A549 (cell line): ENCODE measurements around the gene EXOC2. TPM values are rescaled to one million over a fixed set of nuclear protein-coding genes. Genes with fewer than 3 reads are reported as not detected.

Experiments
- ATAC-seq, 2 experiments: fragments of 200-7000 bp in 1 of 2; fragments of >200 bp in 1 of 2; cut with Nextera tagmentation in 1 of 2; cut with Tn5 transposase in 1 of 2; 3 replicates each; pipeline versions ENCODE4 v1.8.0 to v1.9.1; 2018 to 2020; ENCODE audit warnings: mild to moderate bottlenecking in 1 of 2, moderate library complexity in 1 of 2
- CTCF ChIA-PET: fragments of 300-600 bp; sonication (Branson Sonifier 250); formaldehyde crosslinking; extraction: SDS; loops from one replicate; lab custom pipeline; 2021; ENCODE audit warnings: antibody characterized with exemption, inconsistent platforms; lab: Yijun Ruan, JAX
- POLR2A ChIA-PET: fragments of 350-600 bp; formaldehyde crosslinking; extraction: SDS; loops from one replicate; lab custom pipeline; 2021; ENCODE audit warnings: antibody characterized with exemption, inconsistent platforms; lab: Yijun Ruan, JAX
- DNase-seq, 2 experiments: peaks; one replicate each; pipeline versions ENCODE4 v3.0.0 to v3.0.0-alpha.2; 2011 to 2016; ENCODE audit warnings: low read depth in 1 of 2, low spot score in 1 of 2
- FAIRE-seq: peaks from 2 replicates; lab custom pipeline; 2011; peaks lifted over from hg19 to GRCh38; lab: Jason Lieb, UNC
- H3K27ac ChIP-seq, 2 experiments: fragments of >200 bp; sonication (Bioruptor Twin); formaldehyde crosslinking; 3 replicates each; pipeline ENCODE4 v1.5.1; 2016 to 2017
- H3K4me1 ChIP-seq: fragments of >200 bp; sonication (Bioruptor Twin); formaldehyde crosslinking; 3 replicates; pipeline ENCODE4 v1.6.1; 2016
- H3K4me2 ChIP-seq: fragments of >200 bp; sonication (Bioruptor Twin); formaldehyde crosslinking; 3 replicates; pipeline ENCODE4 v1.6.1; 2016
- H3K4me3 ChIP-seq: fragments of >200 bp; sonication (Bioruptor Twin); formaldehyde crosslinking; 3 replicates; pipeline ENCODE4 v1.5.1; 2016
- H3K9me3 ChIP-seq: fragments of >200 bp; sonication (Bioruptor Twin); formaldehyde crosslinking; 3 replicates; pipeline ENCODE4 v1.6.1; 2016
- BHLHE40 ChIP-seq: IDR thresholded peaks from 2 replicates; pipeline ENCODE4 v1.6.1; 2012; ENCODE audit warnings: low read depth, low read length, inconsistent platforms
- CEBPB ChIP-seq, 2 experiments: fragments of >200 bp in 1 of 2; sonication (Bioruptor Twin) in 1 of 2; formaldehyde crosslinking in 1 of 2; IDR thresholded peaks; 2 replicates each; pipeline ENCODE4 v1.6.1; 2012 to 2016
- FOSL2 ChIP-seq, 2 experiments: fragments of 450-650 bp in 1 of 2; fragments of >200 bp in 1 of 2; sonication (Bioruptor Twin) in 1 of 2; formaldehyde crosslinking; IDR thresholded peaks; 2 replicates each; pipeline versions ENCODE4 v1.5.0 to v1.6.1; 2016 to 2020; ENCODE audit warnings: mild to moderate bottlenecking in 1 of 2, moderate library complexity in 1 of 2
- FOXS1 ChIP-seq: fragments of 250-450 bp; sonication (Bioruptor Pico); IDR thresholded peaks from 2 replicates; pipeline ENCODE4 v1.5.0; 2020; ENCODE audit warnings: mild to moderate bottlenecking, moderate library complexity
- HDAC2 ChIP-seq: fragments of 200-600 bp; sonication (generic); IDR thresholded peaks from 2 replicates; pipeline ENCODE4 v1.6.1; 2016
- HEYL ChIP-seq: fragments of 250-450 bp; sonication (Bioruptor Pico); IDR thresholded peaks from 2 replicates; pipeline ENCODE4 v1.8.0; 2021; ENCODE audit warnings: mild to moderate bottlenecking, moderate library complexity
- HOXA7 ChIP-seq: fragments of 250-450 bp; sonication (Bioruptor Pico); IDR thresholded peaks from 2 replicates; pipeline ENCODE4 v1.5.0; 2020; ENCODE audit warnings: mild to moderate bottlenecking, moderate library complexity
- KDM1A ChIP-seq: fragments of 200-600 bp; sonication (generic); IDR thresholded peaks from 2 replicates; pipeline ENCODE4 v1.6.1; 2016; ENCODE audit warnings: low read depth, mild to moderate bottlenecking
- MAZ ChIP-seq: fragments of 150-350 bp; IDR thresholded peaks from 2 replicates; pipeline ENCODE4 v1.6.1; 2014; ENCODE audit warnings: antibody characterized with exemption, low read depth, low read length, borderline replicate concordance
- MYC ChIP-seq: IDR thresholded peaks from 2 replicates; pipeline ENCODE4 v1.6.1; 2012; ENCODE audit warnings: mild to moderate bottlenecking, inconsistent platforms, low read length, improper control_type of control experiment, borderline replicate concordance
- NPAS2 ChIP-seq: fragments of 250-450 bp; sonication (Bioruptor Pico); IDR thresholded peaks from 2 replicates; pipeline ENCODE4 v1.8.0; 2022; ENCODE audit warnings: mild to moderate bottlenecking, moderate library complexity, borderline replicate concordance
- NR3C1 ChIP-seq: fragments of >200 bp; sonication (Bioruptor Twin); formaldehyde crosslinking; IDR thresholded peaks from 3 replicates; pipeline ENCODE4 v1.6.1; 2017
- POLR2AphosphoS2 ChIP-seq: conservative IDR thresholded peaks from 2 replicates; pipeline ENCODE4 v1.6.1; 2012; ENCODE audit warnings: low read length, improper control_type of control experiment, inconsistent platforms
- RAD21 ChIP-seq, 2 experiments: fragments of >200 bp in 1 of 2; sonication (Bioruptor Twin) in 1 of 2; formaldehyde crosslinking in 1 of 2; IDR thresholded peaks in 1 of 2; conservative IDR thresholded peaks in 1 of 2; 2 replicates in 1 of 2; 3 replicates in 1 of 2; pipeline ENCODE4 v1.6.1; 2012 to 2018; ENCODE audit warnings: inconsistent platforms in 1 of 2
- RFX5 ChIP-seq: fragments of 450-650 bp; IDR thresholded peaks from 2 replicates; pipeline ENCODE4 v1.7.1; 2014; ENCODE audit warnings: antibody characterized with exemption, mild to moderate bottlenecking, moderate library complexity
- TFCP2L1 ChIP-seq: fragments of 250-450 bp; sonication (Bioruptor Pico); IDR thresholded peaks from 2 replicates; pipeline ENCODE4 v1.5.0; 2021; ENCODE audit warnings: mild to moderate bottlenecking
- ZC3H11A ChIP-seq: fragments of 450-650 bp; IDR thresholded peaks from 2 replicates; pipeline ENCODE4 v1.6.1; 2014; ENCODE audit warnings: antibody characterized with exemption, mild to moderate bottlenecking
- ZNF302 ChIP-seq: fragments of 250-450 bp; sonication (Bioruptor Pico); IDR thresholded peaks from 2 replicates; pipeline ENCODE4 v1.9.0; 2021; ENCODE audit warnings: inconsistent platforms, mild to moderate bottlenecking, moderate library complexity
- ZSCAN20 ChIP-seq: fragments of 250-450 bp; sonication (Bioruptor Pico); IDR thresholded peaks from 2 replicates; pipeline ENCODE4 v1.8.0; 2022; ENCODE audit warnings: mild to moderate bottlenecking, moderate library complexity
- WGBS: methylation state at CpG from one replicate; pipeline ENCODE4 v1.1.6; 2017; ENCODE audit errors: missing lambda C conversion rate; 5-methylcytosine and 5-hydroxymethylcytosine counted together
- polyA plus RNA-seq, 4 experiments: library from polyadenylated mRNA; depleted of rRNA in 3 of 4; stranded (reverse); fragments of >200 nt; fragmentation: RNase III in 1 of 4; extraction: RNeasy Plus Mini Kit Qiagen cat#74134 plus additional on column Dnase treatment in 1 of 4; gene quantifications; 2 replicates in 3 of 4; 3 replicates in 1 of 4; pipeline ENCODE4 v1.2.3, GENCODE V29; 2011 to 2017
- TF ChIP-seq, protein P1 (sequence below): IDR thresholded peaks from 2 replicates; pipeline ENCODE4 v1.6.1; 2012
- TF ChIP-seq, protein P2 (sequence below): fragments of >200 bp; sonication (Bioruptor Twin); formaldehyde crosslinking; IDR thresholded peaks from 2 replicates; pipeline ENCODE4 v1.6.1; 2016
- TF ChIP-seq, protein P3 (sequence below): IDR thresholded peaks from 2 replicates; pipeline ENCODE4 v1.6.1; 2012; ENCODE audit warnings: low read depth, borderline replicate concordance
- TF ChIP-seq, protein P4 (sequence below): fragments of 250-450 bp; sonication (Bioruptor Pico); IDR thresholded peaks from 2 replicates; pipeline ENCODE4 v1.5.0; 2020; ENCODE audit warnings: low read depth, mild to moderate bottlenecking, moderate library complexity
- TF ChIP-seq, protein P5 (sequence below): fragments of 150-350 bp; IDR thresholded peaks from 2 replicates; pipeline ENCODE4 v1.6.1; 2014; ENCODE audit warnings: low read depth, mild to moderate bottlenecking, low read length

EXOC2 gene
- polyA plus RNA-seq, 2 of the 4 experiments (the other 2 are of a cell fraction) = 13.3 to 22.9 TPM

DNA sequence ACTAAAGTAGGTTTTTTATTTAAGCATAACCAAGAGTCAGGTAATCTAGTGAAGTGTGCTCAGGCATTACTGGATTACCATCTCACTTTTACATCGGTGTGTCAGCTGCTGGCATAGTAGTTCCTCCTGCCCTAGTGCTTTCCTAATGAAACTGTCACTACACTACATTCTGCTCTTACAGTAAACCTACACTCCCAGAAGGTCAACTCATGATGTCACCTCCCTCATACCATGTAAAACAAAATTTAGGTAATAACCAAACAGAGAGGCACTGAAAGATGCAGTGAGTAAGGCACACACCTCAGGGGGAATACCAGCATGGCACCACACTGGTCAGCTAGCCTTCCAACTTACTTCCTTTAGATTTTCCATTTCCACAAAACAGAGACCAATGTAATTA is 59.3 kb downstream of the EXOC2 start:
- Histone ChIP-seq H3K4me3 (no peak overlapping the region), H3K9me3 (no peaks in the 10 kb centered on the region), H3K4me2 (no peak overlapping the region), H3K27ac (no peak overlapping the region), H3K4me1 (no peaks in the 10 kb centered on the region)
- POLR2A ChIA-PET = no interaction called here
- WGBS = 95% methylated on average over 1 of the region's 1 CpG
- CTCF ChIA-PET = no interaction called here
- ATAC-seq = no peak
- no peak for TF ChIP-seq ZC3H11A
- TF ChIP-seq, protein P1, sequence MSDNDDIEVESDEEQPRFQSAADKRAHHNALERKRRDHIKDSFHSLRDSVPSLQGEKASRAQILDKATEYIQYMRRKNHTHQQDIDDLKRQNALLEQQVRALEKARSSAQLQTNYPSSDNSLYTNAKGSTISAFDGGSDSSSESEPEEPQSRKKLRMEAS = no peak
- DNase-seq = no peak
- FAIRE-seq = no peak

DNA sequence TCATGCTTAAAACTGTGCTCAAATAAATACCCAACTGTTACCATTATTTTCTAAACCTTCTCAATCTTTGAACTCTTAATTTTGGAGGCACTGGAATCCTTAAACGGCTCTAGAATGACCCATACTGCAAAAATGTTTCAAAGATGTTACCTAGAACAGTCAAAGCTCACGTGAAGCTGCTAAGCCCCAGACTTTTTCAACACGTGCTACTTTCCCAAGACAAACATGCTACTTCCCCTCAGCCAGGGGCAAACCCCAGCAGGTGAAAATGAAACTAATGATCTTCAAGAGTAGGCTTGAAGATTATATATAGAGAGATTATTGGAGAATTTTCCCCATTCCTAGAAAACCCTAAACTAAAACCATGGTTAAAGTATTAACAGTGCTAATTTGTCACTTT is 64.2 kb downstream of the EXOC2 start:
- FAIRE-seq (no peak), DNase-seq (no peak), ATAC-seq (no peak)
- ChIA-PET POLR2A (no interaction called here), CTCF (no interaction called here)
- 78% methylated on average over 3 of the region's 3 CpGs for WGBS
- no peak overlapping the region for H3K4me2 ChIP-seq
- no peaks in the 10 kb centered on the region for H3K9me3 ChIP-seq
- TF ChIP-seq HDAC2 (no peak), KDM1A (no peak), ZNF302 (CRISPR knock-in tag) (no peak), CEBPB (IDR thresholded peaks at IDR 0.05) (no peak), TFCP2L1 (CRISPR knock-in tag) (no peak), RFX5 (no peak), NR3C1 (no peak), HOXA7 (CRISPR knock-in tag) (no peak), RAD21 (conservative IDR thresholded peaks at IDR 0.05 in 1 of 2, IDR thresholded peaks at IDR 0.05 in 1 of 2) (no peak), FOXS1 (CRISPR knock-in tag) (no peak)
- TF ChIP-seq, protein P2, sequence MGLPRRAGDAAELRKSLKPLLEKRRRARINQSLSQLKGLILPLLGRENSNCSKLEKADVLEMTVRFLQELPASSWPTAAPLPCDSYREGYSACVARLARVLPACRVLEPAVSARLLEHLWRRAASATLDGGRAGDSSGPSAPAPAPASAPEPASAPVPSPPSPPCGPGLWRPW = no peak
- peaks cover 5% of the 10 kb centered on the region; the same call in 1 of the 3 replicates for H3K4me1 ChIP-seq
- no peak overlapping the region for H3K4me3 ChIP-seq
- H3K27ac ChIP-seq = no peak overlapping the region

DNA sequence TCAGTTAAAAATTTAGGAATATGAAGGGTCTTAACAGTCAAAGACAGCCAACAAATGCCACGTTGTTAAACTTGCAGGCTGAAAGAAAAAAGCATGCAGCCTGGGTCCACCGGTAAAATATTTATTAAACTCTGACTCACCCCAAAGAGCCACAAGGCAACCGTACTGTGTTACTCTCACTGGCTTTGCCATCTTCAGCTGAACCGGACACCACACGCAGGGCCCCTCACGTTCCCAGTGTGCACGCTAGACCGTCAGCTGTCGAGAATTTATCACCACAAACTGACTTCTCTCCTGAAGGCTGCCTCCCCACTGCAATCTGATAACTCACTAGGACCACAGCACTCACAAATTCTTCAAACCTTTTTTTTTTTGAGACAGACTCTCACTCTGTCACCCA is 66.7 kb downstream of the EXOC2 start:
- no peak overlapping the region for H3K4me2 ChIP-seq
- no peak for ATAC-seq
- 74% methylated on average over 9 of the region's 9 CpGs for WGBS
- DNase-seq = no peak
- TF ChIP-seq FOSL2 (IDR thresholded peaks at IDR 0.05) = no peak
- TF ChIP-seq FOSL2 (CRISPR knock-in tag; IDR thresholded peaks at IDR 0.05) = no peak
- TF ChIP-seq, protein P3, sequence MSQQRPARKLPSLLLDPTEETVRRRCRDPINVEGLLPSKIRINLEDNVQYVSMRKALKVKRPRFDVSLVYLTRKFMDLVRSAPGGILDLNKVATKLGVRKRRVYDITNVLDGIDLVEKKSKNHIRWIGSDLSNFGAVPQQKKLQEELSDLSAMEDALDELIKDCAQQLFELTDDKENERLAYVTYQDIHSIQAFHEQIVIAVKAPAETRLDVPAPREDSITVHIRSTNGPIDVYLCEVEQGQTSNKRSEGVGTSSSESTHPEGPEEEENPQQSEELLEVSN = no peak
- no peak for TF ChIP-seq NPAS2
- TF ChIP-seq MYC = no peak
- TF ChIP-seq, protein P4, sequence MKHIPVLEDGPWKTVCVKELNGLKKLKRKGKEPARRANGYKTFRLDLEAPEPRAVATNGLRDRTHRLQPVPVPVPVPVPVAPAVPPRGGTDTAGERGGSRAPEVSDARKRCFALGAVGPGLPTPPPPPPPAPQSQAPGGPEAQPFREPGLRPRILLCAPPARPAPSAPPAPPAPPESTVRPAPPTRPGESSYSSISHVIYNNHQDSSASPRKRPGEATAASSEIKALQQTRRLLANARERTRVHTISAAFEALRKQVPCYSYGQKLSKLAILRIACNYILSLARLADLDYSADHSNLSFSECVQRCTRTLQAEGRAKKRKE (CRISPR knock-in tag) = no peak
- no peak for TF ChIP-seq HEYL (CRISPR knock-in tag)
- TF ChIP-seq POLR2AphosphoS2 = no peak
- TF ChIP-seq BHLHE40 = no peak
- no peak for TF ChIP-seq MAZ
- TF ChIP-seq, protein P5, sequence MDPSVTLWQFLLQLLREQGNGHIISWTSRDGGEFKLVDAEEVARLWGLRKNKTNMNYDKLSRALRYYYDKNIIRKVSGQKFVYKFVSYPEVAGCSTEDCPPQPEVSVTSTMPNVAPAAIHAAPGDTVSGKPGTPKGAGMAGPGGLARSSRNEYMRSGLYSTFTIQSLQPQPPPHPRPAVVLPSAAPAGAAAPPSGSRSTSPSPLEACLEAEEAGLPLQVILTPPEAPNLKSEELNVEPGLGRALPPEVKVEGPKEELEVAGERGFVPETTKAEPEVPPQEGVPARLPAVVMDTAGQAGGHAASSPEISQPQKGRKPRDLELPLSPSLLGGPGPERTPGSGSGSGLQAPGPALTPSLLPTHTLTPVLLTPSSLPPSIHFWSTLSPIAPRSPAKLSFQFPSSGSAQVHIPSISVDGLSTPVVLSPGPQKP = no peak
- no peak for TF ChIP-seq ZSCAN20 (CRISPR knock-in tag)
- TF ChIP-seq, all 56 proteins: peak for 0
- no peak for FAIRE-seq
- CTCF ChIA-PET = no interaction called here
- no peak overlapping the region for H3K4me3 ChIP-seq
- peaks cover 5% of the 10 kb centered on the region; the same call in 1 of the 3 replicates for H3K4me1 ChIP-seq
- H3K9me3 ChIP-seq = no peaks in the 10 kb centered on the region
- no peak overlapping the region for H3K27ac ChIP-seq
- POLR2A ChIA-PET = no interaction called here
